NK-92 (cell line): Measurements from ENCODE around the gene RFC3.

ENCODE experiments used
- DNase-seq: peaks from one replicate; lab custom pipeline; 2025; ENCODE audit not compliant: unreplicated experiment; lab: John Stamatoyannopoulos, UW

RFC3 gene

DNA sequence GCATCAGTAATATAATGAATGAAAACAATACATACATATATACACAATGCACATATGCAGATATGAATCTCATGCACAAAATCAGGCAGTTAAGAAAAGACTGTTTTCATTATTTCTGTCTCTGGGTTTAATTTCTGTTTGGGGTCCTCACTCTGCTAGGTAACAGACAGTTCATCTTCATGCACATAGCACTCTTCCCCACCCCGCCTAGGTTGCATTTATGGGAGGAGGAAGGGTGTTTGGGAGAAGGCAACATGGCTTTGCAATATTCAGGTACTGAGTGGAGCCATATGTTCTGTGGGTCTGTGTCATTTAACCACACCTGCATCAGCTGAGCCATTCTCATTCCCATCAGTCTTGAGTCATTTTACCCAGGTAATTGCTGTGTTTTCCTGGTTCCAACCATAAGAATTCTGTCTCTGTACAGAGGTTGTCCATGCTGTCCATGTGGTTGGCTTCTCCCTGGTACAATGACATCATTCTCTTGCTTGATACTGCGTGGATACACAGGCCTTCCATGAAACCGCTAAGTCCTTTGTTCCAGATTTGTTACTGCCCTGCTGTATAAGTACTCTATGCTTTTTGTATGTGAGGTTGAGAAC is 45.3 kb downstream of the RFC3 start:
- DNase-seq: no peak

DNA sequence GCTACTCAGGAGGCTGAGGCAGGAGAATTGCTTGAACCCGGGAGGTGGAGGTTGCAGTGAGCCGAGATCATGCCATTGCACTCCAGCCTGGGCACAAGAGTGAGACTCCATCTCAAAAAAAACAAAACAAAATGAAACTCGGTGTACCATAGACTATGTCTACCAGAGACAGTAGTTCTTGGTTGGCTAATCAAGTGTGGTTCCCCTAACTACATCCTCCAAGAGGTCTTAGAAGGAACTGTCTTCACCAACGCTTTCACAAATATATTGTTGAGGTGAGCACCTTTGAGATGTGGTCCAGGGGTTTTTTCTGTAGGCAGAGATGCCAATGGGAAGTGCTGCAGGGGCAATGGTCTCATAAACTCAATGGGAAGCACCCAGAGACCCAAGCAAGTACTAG is 48.0 kb downstream of the RFC3 start:
- no peak for DNase-seq

DNA sequence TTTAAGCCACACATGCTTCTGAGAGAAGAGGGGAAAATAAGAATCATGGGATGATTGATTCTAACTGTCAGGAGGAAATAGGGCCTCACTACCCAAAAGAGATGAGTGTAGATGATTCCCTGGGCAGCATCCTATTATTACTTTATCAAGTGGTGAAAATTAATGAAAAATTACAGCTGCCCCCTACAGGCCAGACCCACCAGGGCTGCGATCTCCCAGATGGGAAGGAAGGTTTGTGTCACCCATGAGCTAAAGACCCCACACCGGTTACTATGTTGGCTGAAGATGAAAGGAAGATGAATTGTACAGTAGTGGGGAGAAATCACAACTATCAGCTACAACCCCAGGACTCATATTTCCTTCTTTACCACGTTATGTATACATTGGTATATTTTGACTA is 49.5 kb downstream of the RFC3 start:
- DNase-seq: no peak

DNA sequence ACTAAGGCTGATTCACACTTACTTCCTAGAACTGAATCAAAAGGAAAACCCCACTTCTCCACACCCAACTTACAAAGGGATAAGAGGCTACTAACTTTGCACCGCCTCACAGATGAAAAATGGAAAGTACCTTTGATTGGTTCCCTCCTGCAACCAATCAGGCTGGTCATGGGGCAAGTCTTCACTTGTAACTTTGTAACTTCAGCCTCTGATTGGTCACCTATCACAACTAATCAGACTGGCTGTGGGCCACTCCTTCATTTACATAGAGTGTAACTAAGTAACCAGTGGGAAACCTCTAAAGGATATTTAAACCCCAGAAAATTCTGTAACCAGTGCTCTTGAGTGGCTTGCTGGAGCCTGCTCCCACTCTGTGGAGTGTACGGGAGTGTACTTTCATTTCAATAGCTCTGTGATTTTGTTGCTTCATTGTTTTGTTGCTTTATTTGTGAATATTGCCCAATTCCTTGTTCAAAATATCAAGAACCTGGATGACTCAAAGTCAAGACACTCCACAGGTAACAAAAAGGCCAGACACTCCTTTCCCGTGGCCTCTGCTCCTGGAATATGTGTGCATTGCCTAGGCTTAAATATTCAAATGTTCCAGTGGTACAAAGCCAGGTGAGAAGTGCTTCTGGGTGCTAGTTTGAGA is 50.5 kb downstream of the RFC3 start:
- DNase-seq: no peak

- DNase-seq: no peak
Measured at GRCh38 chr13:33869005-33869404, 51.1 kb downstream of the RFC3 start.

- no peak for DNase-seq
Measured at GRCh38 chr13:33870046-33870668, 52.2 kb downstream of the RFC3 start.

DNA sequence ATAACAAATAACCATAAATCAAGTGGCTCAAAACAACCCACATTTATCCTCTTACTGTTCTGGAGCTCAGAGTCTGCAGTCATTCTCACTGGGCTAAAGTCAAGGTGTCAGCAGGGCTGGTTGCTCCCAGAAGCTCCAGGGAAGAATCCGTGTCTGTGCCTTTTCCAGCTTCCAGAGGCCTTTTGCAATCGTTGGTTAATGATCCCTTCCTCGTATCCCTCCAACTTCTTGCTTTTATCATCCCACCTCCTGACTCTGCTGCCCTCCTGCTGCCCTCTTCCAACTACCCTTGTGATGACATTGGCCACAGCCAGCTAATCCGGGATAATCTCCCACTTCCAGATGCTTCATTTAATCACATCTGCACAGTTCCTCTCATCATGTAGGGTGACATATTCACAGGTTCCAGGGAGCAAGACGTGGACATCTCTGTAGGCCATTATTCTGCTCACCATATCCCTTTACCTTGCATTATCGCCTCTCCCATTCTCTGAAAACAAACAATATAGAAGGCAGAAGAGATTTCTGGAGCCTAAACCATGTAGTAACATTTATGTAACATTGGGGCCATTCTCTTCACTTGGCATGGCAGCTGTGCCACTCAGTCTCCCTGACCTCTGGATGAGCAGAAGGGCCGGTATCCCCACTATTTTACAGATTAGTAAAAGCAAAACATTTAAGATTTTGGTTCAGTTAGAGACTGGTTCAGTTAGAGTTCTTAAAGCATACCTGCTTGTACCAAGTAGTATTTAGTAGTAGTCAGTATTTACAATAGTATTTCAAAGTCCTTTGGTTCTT is 53.5 kb downstream of the RFC3 start:
- no peak for DNase-seq

DNA sequence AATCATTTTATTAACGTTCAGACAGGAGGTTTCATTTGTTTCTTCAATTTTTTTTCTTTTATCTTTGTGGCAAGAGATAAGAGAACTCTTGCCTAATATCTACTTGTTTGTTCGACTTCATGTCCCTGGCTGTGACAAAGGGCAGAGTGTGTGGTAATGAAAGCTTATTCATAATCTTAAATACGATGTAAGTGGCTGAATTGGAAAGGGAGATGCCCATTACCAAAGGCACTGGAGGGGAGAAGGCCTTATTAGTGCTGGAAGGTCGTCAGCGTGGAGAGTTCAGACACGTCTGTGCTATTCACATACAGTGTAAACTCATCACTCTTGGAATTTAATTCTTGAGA is 54.0 kb downstream of the RFC3 start:
- no peak for DNase-seq

DNA sequence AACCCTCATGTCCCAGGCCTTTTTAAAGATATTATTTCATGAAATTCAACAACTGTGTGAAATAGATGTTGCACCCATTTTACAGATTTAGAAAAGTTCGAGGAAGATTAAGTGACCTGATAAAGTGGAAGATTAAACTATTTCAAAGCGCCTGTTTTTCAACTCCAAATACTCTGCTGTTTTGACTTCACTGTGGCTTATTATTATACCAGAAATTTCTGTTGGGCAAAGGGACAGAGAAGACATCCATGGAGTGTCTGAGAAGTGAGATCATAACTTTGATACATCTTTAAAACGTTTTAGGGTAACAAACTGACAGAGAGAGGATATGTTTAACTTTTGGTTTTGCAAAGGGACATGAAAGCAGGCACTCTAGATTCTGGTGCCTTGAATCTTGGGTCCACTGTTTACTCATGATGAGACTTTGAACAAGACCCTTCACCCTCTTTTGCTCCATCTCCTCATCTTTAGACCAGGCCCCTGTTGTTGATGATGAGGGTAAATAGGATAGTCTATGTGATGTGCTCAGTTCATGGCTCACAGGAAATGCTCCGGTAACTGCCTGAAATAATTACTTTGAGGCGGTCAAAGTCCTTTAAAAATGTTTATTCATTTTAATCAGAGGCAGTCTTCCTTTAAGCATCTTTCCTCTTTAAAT is 55.4 kb downstream of the RFC3 start:
- DNase-seq: no peak

DNA sequence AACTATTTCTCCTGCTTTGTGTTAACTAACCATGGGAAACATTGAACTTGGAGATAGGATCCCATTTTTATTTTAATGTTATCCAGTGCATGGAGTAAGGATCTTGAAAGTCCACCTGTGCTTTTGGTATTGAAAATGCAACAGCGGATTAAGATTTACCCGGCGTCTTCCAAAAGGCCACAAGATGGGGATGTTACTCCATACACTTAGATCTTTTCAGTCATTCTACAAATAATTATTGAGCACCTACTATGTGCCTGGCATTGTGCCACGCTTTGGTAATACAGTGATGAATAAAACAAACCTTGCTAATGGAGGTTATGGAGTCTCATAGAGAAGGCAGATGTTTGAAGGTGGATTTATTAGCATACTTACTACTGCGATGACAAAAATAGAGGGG is 56.9 kb downstream of the RFC3 start:
- DNase-seq: no peak

- no peak for DNase-seq
Measured at GRCh38 chr13:33875618-33876401, 57.9 kb downstream of the RFC3 start.

DNA sequence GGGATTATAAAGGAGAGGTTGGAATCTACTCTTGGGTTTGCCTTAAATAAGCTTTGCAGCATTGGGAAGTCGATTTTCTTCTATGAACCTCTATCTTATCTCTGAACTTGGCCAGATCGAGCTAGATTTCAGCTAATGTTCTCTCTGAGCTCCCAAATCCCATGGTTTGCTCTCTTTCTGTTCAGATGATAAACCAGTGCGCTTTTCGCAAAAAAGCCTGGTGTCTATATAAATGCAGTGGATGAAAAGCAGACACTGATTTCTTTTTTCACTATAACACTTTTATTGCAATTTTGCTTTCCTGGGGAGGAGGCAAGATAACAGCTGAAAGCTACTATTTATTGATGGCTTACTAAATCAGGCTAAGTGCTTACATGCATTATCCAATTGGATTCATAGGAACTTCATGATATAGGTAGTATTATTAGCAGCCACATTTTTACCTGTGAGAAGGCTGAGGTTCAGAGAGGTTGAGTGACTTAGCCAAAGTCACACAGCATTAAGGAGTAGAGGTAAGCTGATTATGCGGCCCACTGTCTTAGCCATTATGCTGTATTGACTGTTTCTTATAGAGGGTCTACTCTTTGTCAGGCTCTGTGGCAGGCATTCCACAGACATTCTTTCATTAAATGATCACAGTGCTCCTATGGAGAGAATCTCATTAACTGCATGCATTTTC is 58.9 kb downstream of the RFC3 start:
- no peak for DNase-seq

GRCh38 chr13:33879118-33879517 is 61.2 kb downstream of the RFC3 start:
- DNase-seq: no peak

GRCh38 chr13:33882804-33883203 is 64.9 kb downstream of the RFC3 start:
- DNase-seq: no peak

GRCh38 chr13:33884531-33885220 is 66.7 kb downstream of the RFC3 start:
- no peak for DNase-seq
